HepG2 (cell line): ENCODE data around the gene KLHDC1. TPM values are rescaled to one million over a fixed set of nuclear protein-coding genes. Genes with fewer than 3 reads are reported as not detected.

ENCODE experiments used
- ASH2L ChIP-seq: fragments of 300-600, 200-600 bp; sonication (generic); IDR thresholded peaks from 2 replicates; pipeline ENCODE4 v1.7.0; 2017; ENCODE audit warnings: low read depth, mild to moderate bottlenecking, moderate library complexity, mixed read lengths, low read length; ENCODE audit not compliant: insufficient read length
- CBX5 ChIP-seq: sonication (generic); formaldehyde crosslinking; IDR thresholded peaks from 2 replicates; pipeline ENCODE4 v1.4.0; 2020; ENCODE audit warnings: missing genetic modification reagents, borderline replicate concordance
- ELF3 ChIP-seq: IDR thresholded peaks from 2 replicates; pipeline ENCODE4 v1.6.1; 2016; ENCODE audit warnings: missing genetic modification reagents, missing compliant biosample characterization
- GABPA ChIP-seq, 2 experiments: IDR thresholded peaks; 2 replicates each; pipeline ENCODE4 v1.6.1; 2011 to 2016; ENCODE audit warnings: low read depth in 2 of 2, low read length in 1 of 2, missing biosample characterization in 1 of 2, missing genetic modification characterization in 1 of 2
- KLF12 ChIP-seq: sonication (generic); formaldehyde crosslinking; IDR thresholded peaks from 2 replicates; pipeline ENCODE4 v1.4.0; 2020; ENCODE audit warnings: missing genetic modification reagents, borderline replicate concordance
- RAD51 ChIP-seq: fragments of 450-650 bp; IDR thresholded peaks from 2 replicates; pipeline ENCODE4 v1.6.1; 2016; ENCODE audit warnings: borderline replicate concordance
- RELA ChIP-seq: sonication (generic); formaldehyde crosslinking; IDR thresholded peaks from 2 replicates; pipeline ENCODE4 v1.4.0; 2020; ENCODE audit warnings: missing genetic modification reagents
- SRF ChIP-seq: IDR thresholded peaks from 2 replicates; pipeline ENCODE4 v1.6.1; 2011; ENCODE audit warnings: mild to moderate bottlenecking, low read depth, low read length, moderate library complexity
- STAG1 ChIP-seq: sonication (generic); formaldehyde crosslinking; IDR thresholded peaks from 2 replicates; pipeline ENCODE4 v1.4.0; 2020; ENCODE audit warnings: missing genetic modification reagents
- U2AF2 ChIP-seq: fragments of 200-400 bp; formaldehyde crosslinking; IDR thresholded peaks from 2 replicates; pipeline ENCODE4 v1.6.1; 2017; ENCODE audit warnings: low read depth, mild to moderate bottlenecking, low read length
- ZMYM2 ChIP-seq: sonication (generic); formaldehyde crosslinking; IDR thresholded peaks from 2 replicates; pipeline ENCODE4 v1.8.0; 2022; ENCODE audit warnings: mild to moderate bottlenecking, missing genetic modification reagents
- ZNF552 ChIP-seq: sonication (generic); formaldehyde crosslinking; IDR thresholded peaks from 2 replicates; pipeline ENCODE4 v1.9.0; 2022; ENCODE audit warnings: missing genetic modification reagents, mild to moderate bottlenecking, borderline replicate concordance
- ZNF841 ChIP-seq: sonication (generic); formaldehyde crosslinking; IDR thresholded peaks from 2 replicates; pipeline ENCODE4 v1.8.1; 2023; ENCODE audit warnings: missing genetic modification reagents, borderline replicate concordance
- polyA plus RNA-seq, 8 experiments: library from polyadenylated mRNA; depleted of rRNA in 3 of 8; stranded (reverse) in 7 of 8; unstranded in 1 of 8; fragments of >200 nt; fragmentation: Illumina TruSeq in 4 of 8; extraction: Trizol in 4 of 8; gene quantifications; 2 replicates each; pipeline versions ENCODE4 v1.2.1 to v1.2.3, GENCODE V29; 2011 to 2016; ENCODE audit warnings: low read depth in 4 of 8, missing spikeins in 1 of 8, mixed read lengths in 1 of 8; ENCODE audit not compliant: insufficient read depth in 1 of 8
- total RNA-seq, 5 experiments: library from RNA; depleted of rRNA; stranded (reverse); fragments of >200 nt; fragmentation: Illumina TruSeq; extraction: Trizol; gene quantifications; 2 replicates each; pipeline ENCODE4 v1.2.3, GENCODE V29; 2016; ENCODE audit warnings: low read depth in 1 of 5
- TF ChIP-seq, protein P1 (sequence below): sonication (generic); formaldehyde crosslinking; IDR thresholded peaks from 2 replicates; pipeline ENCODE4 v1.5.1; 2020; ENCODE audit warnings: mild to moderate bottlenecking, missing genetic modification reagents
- TF ChIP-seq, protein P2 (sequence below): sonication (generic); formaldehyde crosslinking; IDR thresholded peaks from 2 replicates; pipeline ENCODE4 v1.8.0; 2022; ENCODE audit warnings: missing genetic modification reagents, mild to moderate bottlenecking, inconsistent platforms, borderline replicate concordance
- TF ChIP-seq, protein P3 (sequence below): conservative IDR thresholded peaks from 2 replicates; pipeline ENCODE4 v1.6.1; 2018; ENCODE audit warnings: missing genetic modification reagents
- TF ChIP-seq, protein P4 (sequence below): IDR thresholded peaks from 2 replicates; pipeline ENCODE4 v1.6.1; 2016
- TF ChIP-seq, protein P5 (sequence below): sonication (generic); formaldehyde crosslinking; IDR thresholded peaks from 2 replicates; pipeline ENCODE4 v1.9.0; 2021; ENCODE audit warnings: missing genetic modification reagents, borderline replicate concordance

The KLHDC1 gene
- total and polyA plus RNA-seq, 2 of the 13 experiments (the other 11 are each of a cell fraction or from before 2014, with no cell fraction given) = 0.11 TPM; not detected in 1

DNA sequence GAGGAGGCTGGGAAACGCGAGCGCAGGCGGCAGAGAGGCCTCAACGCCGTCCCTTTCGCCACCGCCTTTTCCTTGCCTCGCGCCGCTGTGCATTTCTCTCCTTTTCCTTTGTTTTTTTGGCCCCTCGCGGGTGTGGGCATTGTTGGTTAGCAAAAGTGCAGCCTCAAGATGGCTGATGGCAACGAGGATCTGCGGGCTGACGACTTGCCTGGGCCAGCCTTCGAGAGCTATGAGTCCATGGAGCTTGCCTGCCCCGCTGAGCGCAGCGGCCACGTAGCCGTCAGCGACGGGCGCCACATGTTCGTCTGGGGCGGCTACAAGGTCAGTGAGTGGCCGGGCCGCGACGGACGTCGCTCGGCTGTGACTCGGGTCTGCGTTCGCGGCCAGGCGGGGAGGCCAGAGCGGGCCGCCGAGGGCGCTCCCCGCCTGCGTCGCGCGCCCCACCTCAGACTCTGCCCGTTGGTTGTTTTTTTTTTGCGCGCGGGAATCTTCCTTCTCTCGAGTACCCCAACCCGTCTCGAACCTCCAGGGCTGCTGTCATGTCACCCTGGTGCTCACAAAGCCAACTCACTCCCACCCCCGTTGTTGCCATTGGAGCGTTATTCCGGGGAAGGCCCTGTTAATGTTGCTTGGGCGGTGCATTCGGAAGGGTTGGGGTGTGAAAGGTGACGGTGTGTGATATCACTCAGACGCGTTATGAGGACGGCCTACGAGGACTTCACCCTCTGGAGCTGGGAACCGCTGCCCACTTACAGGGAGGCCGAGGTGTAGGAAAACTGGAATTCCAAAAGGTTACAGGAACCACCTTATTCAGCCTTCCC, 75.6 kb downstream of the KLHDC1 start (continued):
- TF ChIP-seq, protein P1, sequence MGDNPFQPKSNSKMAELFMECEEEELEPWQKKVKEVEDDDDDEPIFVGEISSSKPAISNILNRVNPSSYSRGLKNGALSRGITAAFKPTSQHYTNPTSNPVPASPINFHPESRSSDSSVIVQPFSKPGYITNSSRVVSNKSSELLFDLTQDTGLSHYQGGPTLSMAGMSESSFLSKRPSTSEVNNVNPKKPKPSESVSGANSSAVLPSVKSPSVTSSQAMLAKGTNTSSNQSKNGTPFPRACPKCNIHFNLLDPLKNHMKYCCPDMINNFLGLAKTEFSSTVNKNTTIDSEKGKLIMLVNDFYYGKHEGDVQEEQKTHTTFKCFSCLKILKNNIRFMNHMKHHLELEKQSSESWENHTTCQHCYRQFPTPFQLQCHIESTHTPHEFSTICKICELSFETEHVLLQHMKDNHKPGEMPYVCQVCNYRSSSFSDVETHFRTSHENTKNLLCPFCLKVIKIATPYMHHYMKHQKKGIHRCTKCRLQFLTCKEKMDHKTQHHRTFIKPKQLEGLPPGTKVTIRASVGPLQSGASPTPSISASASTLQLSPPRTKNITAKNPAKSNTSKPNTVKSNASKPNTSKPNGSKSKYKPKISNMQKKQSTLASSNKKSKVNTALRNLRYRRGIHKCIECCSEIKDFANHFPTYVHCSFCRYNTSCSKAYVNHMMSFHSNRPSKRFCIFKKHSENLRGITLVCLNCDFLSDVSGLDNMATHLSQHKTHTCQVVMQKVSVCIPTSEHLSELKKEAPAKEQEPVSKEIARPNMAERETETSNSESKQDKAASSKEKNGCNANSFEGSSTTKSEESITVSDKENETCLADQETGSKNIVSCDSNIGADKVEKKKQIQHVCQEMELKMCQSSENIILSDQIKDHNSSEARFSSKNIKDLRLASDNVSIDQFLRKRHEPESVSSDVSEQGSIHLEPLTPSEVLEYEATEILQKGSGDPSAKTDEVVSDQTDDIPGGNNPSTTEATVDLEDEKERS (CRISPR knock-in tag) = no peak
- TF ChIP-seq ELF3 (CRISPR knock-in tag) (no peak), SRF (no peak), U2AF2 (no peak), CBX5 (CRISPR knock-in tag) (0 out of 2 replicates have a peak, but pooled peaks have one; percentile 13), ZNF841 (CRISPR knock-in tag) (no peak), GABPA (IDR thresholded peaks at IDR 0.05; ENCODE audit: low read depth, low read length) (no peak), GABPA (CRISPR knock-in tag; IDR thresholded peaks at IDR 0.05; ENCODE audit: low read depth) (peak; percentile 49; the same call in 1 of the 2 replicates), ZNF552 (CRISPR knock-in tag) (no peak), ZMYM2 (CRISPR knock-in tag) (no peak), STAG1 (peak; percentile 3; the same call in 1 of the 2 replicates), KLF12 (CRISPR knock-in tag) (no peak), RAD51 (no peak), ASH2L (peak; percentile 4), RELA (CRISPR knock-in tag) (no peak)
- TF ChIP-seq, protein P2, sequence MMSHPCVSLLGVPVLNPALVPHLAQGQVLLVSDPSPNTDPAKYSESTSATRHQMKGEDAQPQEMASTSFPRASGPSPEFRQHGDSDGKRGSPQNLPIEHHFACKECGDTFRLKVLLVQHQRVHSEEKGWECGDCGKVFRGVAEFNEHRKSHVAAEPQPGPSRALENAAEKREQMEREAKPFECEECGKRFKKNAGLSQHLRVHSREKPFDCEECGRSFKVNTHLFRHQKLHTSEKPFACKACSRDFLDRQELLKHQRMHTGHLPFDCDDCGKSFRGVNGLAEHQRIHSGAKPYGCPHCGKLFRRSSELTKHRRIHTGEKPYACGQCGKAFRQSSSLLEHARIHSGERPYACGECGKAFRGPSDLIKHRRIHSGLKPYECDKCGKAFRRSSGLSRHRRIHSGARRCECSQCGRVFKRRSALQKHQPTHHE = no peak
- TF ChIP-seq, protein P3, sequence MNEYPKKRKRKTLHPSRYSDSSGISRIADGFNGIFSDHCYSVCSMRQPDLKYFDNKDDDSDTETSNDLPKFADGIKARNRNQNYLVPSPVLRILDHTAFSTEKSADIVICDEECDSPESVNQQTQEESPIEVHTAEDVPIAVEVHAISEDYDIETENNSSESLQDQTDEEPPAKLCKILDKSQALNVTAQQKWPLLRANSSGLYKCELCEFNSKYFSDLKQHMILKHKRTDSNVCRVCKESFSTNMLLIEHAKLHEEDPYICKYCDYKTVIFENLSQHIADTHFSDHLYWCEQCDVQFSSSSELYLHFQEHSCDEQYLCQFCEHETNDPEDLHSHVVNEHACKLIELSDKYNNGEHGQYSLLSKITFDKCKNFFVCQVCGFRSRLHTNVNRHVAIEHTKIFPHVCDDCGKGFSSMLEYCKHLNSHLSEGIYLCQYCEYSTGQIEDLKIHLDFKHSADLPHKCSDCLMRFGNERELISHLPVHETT (CRISPR knock-in tag) = no peak
- TF ChIP-seq, protein P4, sequence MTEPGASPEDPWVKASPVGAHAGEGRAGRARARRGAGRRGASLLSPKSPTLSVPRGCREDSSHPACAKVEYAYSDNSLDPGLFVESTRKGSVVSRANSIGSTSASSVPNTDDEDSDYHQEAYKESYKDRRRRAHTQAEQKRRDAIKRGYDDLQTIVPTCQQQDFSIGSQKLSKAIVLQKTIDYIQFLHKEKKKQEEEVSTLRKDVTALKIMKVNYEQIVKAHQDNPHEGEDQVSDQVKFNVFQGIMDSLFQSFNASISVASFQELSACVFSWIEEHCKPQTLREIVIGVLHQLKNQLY (CRISPR knock-in tag) = no peak
- TF ChIP-seq, protein P5, sequence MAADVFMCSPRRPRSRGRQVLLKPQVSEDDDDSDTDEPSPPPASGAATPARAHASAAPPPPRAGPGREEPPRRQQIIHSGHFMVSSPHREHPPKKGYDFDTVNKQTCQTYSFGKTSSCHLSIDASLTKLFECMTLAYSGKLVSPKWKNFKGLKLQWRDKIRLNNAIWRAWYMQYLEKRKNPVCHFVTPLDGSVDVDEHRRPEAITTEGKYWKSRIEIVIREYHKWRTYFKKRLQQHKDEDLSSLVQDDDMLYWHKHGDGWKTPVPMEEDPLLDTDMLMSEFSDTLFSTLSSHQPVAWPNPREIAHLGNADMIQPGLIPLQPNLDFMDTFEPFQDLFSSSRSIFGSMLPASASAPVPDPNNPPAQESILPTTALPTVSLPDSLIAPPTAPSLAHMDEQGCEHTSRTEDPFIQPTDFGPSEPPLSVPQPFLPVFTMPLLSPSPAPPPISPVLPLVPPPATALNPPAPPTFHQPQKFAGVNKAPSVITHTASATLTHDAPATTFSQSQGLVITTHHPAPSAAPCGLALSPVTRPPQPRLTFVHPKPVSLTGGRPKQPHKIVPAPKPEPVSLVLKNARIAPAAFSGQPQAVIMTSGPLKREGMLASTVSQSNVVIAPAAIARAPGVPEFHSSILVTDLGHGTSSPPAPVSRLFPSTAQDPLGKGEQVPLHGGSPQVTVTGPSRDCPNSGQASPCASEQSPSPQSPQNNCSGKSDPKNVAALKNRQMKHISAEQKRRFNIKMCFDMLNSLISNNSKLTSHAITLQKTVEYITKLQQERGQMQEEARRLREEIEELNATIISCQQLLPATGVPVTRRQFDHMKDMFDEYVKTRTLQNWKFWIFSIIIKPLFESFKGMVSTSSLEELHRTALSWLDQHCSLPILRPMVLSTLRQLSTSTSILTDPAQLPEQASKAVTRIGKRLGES (CRISPR knock-in tag) = no peak
